Body of pancreas (tissue), 4 donors: ENCODE data around the gene NUDT3.

ENCODE experiments used
- POLR2A ChIP-seq, 3 donors: fragments of 450-650 bp; IDR thresholded peaks; one replicate each; pipeline ENCODE4 v1.6.1; 2016; ENCODE audit warnings: antibody characterized with exemption in 3 of 3, mild to moderate bottlenecking in 2 of 3
- TF ChIP-seq, protein P1 (sequence below), 7 experiments: fragments of 450-650 bp in 4 of 7; fragments of 200-600 bp in 3 of 7; sonication (generic) in 3 of 7; IDR thresholded peaks; one replicate each; pipeline ENCODE4 v1.5.1; 2016 to 2019; ENCODE audit warnings: antibody characterized with exemption in 7 of 7

GRCh38 chr6:34393191-34393965 is 909 bp upstream of the NUDT3 start:
- TF ChIP-seq, protein P1, sequence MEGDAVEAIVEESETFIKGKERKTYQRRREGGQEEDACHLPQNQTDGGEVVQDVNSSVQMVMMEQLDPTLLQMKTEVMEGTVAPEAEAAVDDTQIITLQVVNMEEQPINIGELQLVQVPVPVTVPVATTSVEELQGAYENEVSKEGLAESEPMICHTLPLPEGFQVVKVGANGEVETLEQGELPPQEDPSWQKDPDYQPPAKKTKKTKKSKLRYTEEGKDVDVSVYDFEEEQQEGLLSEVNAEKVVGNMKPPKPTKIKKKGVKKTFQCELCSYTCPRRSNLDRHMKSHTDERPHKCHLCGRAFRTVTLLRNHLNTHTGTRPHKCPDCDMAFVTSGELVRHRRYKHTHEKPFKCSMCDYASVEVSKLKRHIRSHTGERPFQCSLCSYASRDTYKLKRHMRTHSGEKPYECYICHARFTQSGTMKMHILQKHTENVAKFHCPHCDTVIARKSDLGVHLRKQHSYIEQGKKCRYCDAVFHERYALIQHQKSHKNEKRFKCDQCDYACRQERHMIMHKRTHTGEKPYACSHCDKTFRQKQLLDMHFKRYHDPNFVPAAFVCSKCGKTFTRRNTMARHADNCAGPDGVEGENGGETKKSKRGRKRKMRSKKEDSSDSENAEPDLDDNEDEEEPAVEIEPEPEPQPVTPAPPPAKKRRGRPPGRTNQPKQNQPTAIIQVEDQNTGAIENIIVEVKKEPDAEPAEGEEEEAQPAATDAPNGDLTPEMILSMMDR (IDR thresholded peaks at IDR 0.05): no peak
- TF ChIP-seq POLR2A (IDR thresholded peaks at IDR 0.05): no peak
